GM18499 (cell line): ENCODE results near the gene COL16A1.

ENCODE experiments used
- ATAC-seq: cut with Tn5 transposase; IDR thresholded peaks from one replicate; pipeline ENCODE4 v1.9.1; 2021; ENCODE audit warnings: moderate number of reproducible peaks; ENCODE audit not compliant: insufficient read depth, unreplicated experiment

COL16A1 gene

GRCh38 chr1:31689854-31690253 lies 14.0 kb downstream of the COL16A1 start:
- ATAC-seq = no peak

- ATAC-seq = no peak
These were observed 14.4 kb downstream of the COL16A1 start for GRCh38 chr1:31689379-31689778.

- ATAC-seq = no peak
These were observed 15.4 kb downstream of the COL16A1 start for GRCh38 chr1:31688233-31688918.

- no peak for ATAC-seq
These were observed 16.2 kb downstream of the COL16A1 start for GRCh38 chr1:31687601-31688000.

GRCh38 chr1:31685795-31686194 lies 18.0 kb downstream of the COL16A1 start:
- no peak for ATAC-seq

GRCh38 chr1:31683997-31684396 lies 19.8 kb downstream of the COL16A1 start:
- ATAC-seq = no peak

GRCh38 chr1:31681415-31681814 lies 22.4 kb downstream of the COL16A1 start:
- no peak for ATAC-seq

GRCh38 chr1:31679676-31680230 lies 24.1 kb downstream of the COL16A1 start:
- no peak for ATAC-seq

- ATAC-seq = no peak
These were observed 24.7 kb downstream of the COL16A1 start for GRCh38 chr1:31679091-31679490.

GRCh38 chr1:31678681-31679080 lies 25.1 kb downstream of the COL16A1 start:
- ATAC-seq = no peak

- no peak for ATAC-seq
These were observed 25.9 kb downstream of the COL16A1 start for GRCh38 chr1:31677949-31678348.

GRCh38 chr1:31677401-31677800 lies 26.4 kb downstream of the COL16A1 start:
- ATAC-seq = no peak

GRCh38 chr1:31675756-31676155 lies 28.1 kb downstream of the COL16A1 start:
- no peak for ATAC-seq

- ATAC-seq = no peak
These were observed 28.7 kb downstream of the COL16A1 start for GRCh38 chr1:31675161-31675560.

- no peak for ATAC-seq
These were observed 29.2 kb downstream of the COL16A1 start for GRCh38 chr1:31674626-31675025.

GRCh38 chr1:31673433-31673832 lies 30.4 kb downstream of the COL16A1 start:
- ATAC-seq = no peak

- ATAC-seq = no peak
These were observed 30.8 kb downstream of the COL16A1 start for GRCh38 chr1:31672986-31673385.

- no peak for ATAC-seq
These were observed 32.1 kb downstream of the COL16A1 start for GRCh38 chr1:31671561-31672201.

- ATAC-seq = no peak
These were observed 32.7 kb downstream of the COL16A1 start for GRCh38 chr1:31671147-31671546.

GRCh38 chr1:31670593-31670964 lies 33.2 kb downstream of the COL16A1 start:
- no peak for ATAC-seq

GRCh38 chr1:31669786-31670592 lies 33.8 kb downstream of the COL16A1 start:
- ATAC-seq = no peak
